Stimulated activated CD4-positive, alpha-beta T cell treated with anti-CD3 and anti-CD28 coated beads, Interleukin-4, amount 100 ng/mL, for 4 hours (primary cell): ENCODE measurements around the gene ZCWPW1.
"Not testable (repeated sequence)": the region's sequence is repeated elsewhere in the genome, so short reads cannot be mapped to it uniquely, and the experiment has no call there.

Experiments
- DNase-seq, 2 experiments: peaks; one replicate each; pipeline ENCODE4 v3.0.0-alpha.2; 2020

ZCWPW1 gene

DNA sequence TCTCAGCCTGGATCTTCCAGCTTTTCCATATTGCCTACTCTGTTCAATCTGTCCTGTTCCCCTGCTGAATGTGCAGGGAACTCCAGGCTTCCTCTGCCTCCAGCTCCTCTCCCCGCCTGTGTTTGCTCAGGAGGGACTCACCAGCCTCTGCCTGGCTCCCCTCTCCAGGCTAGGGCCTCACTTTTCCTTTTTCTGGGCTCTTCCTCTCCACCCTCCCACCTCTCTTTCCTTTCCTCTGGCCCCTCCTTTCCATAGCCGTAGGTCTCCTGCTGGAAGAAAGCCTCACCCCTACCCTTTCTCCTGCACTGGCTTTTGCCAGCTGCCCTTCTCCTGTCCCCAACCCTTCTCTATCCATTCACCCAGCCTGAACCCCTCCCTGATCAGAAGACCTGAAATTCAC, 30.3 kb downstream of the ZCWPW1 start:
- DNase-seq, result no peak

DNA sequence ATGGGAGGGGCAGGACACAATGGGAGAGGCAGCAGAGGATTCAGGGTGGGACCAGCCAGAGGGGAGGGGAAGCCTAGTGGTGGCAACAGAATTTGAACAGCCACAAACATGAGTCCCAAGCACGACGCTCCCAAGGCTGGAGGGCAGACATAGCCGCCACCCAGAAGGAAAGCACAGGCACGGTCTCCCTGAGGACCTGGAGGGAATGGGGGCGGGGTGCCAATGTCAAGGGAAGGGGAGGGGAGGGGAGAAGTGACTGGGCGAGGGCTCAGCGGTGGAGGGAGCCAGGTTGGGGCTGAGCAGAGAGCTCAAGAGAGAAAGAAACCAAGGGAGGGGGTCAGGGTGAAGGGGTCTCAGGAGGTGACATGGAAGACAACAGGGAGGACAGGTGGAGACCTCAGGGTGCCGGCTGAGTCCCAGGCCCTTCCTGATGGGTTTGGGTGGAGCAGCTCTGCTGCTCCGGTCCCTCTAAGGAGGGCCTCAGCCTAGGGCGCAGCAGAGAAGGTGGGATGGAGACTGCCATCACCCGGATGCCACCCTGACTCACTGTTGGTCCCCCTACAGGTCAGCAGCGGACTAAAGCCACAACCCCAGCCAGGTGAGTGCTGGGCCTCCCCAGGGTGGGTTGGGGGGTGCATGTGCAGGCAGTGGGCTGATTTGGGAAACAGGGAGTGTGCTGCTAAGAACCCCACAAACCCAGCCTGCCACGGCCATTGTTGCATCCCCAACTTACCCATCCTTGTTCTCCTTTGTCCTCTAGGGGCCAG, 31.0 kb downstream of the ZCWPW1 start:
- DNase-seq, result no peak

DNA sequence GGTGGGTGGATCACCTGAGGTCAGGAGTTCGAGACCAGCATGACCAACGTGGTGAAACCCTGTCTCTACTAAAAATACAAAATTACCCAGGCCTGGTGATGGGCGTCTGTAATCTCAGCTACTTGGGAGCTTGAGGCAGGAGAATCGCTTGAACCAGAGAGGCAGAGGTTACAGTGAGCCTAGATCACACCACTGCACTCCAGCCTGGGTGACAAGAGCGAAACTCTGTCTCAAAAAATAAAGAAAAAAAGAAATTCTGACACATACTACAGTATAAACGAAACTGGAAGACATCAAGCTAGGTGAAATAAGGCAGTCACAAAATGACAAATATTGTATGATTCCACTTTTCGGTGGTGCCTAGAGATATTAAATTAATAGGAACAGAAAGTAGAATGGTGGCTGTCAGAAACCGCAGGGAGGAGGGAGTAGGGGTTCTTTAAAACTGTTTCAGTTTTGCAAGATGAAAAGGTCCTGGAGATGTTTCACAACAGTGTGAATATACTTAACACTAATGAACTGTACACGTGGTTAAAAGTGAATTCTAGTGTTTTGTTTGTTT, 32.0 kb downstream of the ZCWPW1 start:
- DNase-seq, result peak in 1 of 2 experiments; percentile 55

DNA sequence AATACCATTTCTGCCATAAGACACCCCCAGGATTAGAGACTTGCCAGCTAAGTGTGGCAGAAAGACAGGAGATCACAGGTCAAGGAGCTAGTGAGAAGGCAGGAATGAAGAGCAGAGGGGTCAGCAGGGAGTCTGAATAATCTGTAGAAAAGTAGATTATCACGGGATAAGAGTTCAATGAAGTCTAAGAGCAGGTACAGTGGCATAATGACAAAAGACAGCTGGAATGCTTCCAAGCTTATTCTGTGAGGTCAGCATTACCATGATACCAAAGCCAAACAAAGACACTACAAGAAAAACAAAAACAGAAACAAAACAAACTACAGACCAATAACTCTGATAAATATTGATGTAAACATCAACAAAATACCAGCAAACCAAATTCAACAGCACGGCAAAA, 34.4 kb downstream of the ZCWPW1 start:
- DNase-seq, result no peak

DNA sequence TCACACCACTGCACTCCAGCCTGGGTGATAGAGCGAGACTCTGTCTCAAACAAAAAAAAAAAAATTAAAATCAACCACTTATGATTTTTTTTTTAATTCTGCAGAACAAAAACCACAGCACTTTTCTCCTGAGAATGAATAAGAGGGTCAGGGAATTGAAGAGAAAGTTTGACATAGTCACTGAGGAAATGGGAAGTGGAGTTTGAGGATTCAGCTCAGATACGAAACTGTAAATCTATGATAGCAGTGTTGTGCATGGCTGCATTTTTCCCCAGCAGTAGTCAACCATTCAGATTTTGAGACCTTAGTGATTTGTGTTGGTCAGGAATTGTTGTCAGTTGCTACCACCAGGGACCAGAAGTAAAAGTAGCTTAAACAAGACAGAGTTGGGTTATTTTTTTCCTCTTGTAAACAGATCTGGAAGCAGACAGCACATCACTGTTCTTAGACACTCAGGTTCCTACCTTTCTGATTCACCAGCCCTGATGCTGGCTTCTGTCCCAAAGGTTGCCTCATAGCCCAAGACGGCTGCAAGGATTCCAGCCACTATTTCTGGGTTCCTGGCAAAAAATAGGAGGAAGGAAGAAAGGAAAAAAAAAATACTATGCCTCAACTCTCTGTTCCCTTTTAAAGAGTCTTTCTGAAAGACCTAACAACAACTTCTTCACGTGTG, 35.1 kb downstream of the ZCWPW1 start:
- no peak for DNase-seq

DNA sequence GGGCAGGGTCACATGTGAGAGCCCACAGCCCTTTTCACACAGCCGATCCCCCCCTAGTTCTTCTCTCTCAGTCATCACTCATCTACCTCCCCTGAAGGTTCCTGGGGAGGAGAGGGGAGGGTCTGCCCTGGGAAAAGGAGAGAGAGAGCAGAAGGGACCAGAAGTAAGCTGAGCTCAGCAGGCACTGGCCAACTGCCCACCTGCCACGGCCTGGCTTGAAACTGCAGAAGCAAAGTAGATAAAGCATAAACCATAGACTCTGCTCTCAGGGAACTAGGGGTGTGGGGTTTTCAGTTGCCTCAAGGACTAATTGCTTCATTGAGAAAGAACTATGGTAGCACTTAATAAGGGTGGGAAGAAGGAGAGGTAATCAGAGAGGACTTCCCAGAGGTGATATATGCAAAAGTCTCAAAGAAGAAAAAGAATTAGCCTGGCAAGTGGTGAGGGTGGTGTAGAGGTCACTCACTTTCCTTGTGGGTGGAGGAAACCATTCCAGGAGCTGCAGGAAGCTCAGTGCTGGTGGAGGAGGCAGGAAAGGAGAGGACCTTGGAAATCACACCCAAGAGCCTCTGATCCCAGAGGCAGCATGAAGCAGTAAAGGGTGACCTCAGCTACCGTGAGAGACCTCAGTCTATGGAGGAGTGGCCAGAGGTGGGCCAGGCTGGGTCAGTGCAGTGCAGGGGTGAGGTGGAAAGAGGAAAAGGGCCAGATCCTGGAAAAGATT, 38.1 kb downstream of the ZCWPW1 start:
- DNase-seq, result no peak

DNA sequence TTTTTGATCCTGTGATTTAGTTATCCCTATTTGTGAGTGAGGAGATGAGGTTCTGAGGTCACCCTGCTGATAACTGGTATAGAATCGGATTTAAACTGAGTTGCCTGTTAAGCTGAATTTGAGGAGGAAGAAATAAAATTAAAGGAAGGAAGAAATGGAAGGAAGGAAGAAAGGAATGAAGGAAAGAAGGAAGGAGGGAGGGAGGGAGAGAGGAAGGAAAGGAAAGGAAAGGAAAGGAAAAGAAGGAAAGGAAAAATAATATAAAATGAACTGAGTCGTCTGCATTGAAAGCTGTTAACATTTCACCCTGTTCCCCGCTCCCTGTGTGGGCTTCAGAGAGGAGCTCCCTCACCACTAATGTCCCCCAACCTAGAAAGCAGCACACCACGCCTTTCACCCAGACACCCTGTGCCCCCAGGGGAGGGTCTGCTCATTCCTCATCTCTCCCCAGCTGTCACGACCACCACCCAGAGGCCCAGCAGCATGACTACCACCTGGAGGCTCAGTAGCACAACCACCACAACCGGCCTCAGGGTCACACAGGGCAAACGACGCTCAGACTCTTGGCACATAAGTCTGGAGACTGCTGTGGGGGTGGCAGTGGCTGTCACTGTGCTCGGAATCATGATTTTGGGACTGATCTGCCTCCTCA, 38.9 kb downstream of the ZCWPW1 start:
- no peak for DNase-seq

DNA sequence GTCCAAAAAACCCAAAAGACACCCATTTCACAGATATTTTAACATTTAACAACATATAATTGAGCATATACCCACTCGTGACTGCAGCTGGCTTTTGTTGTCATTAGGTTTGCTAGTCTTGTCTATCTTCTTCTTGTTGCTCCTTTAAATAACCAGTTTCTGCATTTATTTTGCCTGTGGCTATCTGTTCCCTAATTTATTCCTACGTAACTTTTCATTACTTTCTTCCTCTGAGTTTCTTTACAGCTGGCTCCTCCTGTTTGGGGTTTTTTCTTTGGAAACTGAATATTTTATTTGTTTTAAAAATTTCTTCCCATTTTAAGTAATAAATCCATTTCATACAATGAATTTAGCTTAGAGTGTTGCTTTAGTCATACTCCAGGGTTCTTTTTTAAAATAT, 40.8 kb downstream of the ZCWPW1 start:
- no peak for DNase-seq

DNA sequence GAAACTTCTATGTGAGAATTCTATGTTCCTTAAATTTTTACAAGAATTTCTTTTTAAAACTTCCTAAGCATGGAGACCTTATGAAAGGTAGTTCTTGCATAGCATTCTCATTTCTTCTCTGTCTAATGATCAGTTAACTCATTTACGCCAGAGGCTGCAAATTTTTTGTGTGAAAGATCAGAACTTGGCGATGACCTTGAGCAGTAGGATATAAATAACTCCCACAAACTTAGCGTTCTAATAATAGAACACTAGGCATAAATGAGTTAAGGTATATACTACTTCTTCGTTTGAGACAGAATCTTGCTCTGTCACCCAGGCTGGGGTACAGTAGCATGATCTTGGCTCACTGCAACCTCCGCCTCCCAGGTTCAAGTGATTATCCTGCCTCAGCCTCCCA, 41.6 kb downstream of the ZCWPW1 start:
- no peak for DNase-seq

DNA sequence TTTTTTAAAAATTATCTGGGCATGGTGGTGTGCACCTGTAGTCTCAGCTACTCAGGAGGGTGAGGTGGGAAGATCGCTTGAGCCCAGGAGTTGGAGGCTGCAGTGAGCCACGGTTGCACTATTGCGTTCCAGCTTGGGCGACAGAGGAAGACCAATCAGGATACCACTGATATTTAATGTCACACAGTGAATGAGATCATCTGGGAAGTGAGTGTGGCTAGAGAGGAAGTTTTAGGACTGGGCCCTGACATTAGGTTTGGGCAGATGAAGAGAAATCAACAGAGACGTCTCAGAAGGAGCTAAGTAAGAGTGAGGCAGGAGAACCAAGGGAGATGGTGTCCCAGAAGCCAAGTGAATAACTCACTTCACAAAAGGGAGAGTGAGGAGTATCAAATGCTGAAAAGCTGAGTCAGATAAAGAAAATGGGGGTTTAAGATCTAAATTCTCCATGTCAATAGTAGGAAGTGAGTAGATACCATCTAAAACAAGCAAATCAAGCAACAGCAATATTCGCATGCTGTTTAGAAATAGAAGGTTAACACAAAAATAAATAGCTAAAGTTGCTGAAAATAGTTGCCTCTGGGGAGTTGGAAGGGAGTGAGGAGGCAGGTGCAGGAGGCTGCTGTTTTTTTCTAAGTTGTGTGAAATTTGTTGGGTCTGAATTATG, 43.7 kb downstream of the ZCWPW1 start:
- DNase-seq, result no peak

DNA sequence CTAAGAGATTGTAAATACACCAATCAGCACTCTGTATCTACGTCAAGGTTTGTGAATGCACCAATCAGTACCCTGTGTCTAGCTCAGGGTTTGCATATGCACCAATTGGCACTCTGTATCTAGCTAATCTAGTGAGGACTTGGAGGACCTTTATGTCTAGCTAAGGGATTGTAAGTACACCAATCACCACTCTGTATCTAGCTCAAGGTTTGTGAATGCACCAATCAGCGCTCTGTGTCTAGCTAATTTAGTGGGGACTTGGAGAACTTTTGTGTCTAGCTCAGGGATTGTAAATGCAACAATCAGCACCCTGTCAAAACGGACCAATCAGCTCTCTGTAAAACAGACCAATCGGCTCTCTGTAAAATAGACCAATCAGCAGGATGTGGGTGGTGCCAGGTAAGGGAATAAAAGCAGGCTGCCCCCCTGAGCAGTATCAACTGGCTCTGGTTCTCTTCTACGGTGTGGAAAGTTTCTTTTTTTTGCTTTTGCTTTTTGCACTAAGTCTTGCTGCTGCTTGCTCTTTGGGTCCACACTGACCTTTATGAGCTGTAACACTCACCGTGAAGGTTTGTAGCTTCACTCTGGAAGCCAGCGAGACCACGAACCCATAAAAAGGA, 46.2 kb downstream of the ZCWPW1 start:
- DNase-seq, result not testable (repeated sequence)

DNA sequence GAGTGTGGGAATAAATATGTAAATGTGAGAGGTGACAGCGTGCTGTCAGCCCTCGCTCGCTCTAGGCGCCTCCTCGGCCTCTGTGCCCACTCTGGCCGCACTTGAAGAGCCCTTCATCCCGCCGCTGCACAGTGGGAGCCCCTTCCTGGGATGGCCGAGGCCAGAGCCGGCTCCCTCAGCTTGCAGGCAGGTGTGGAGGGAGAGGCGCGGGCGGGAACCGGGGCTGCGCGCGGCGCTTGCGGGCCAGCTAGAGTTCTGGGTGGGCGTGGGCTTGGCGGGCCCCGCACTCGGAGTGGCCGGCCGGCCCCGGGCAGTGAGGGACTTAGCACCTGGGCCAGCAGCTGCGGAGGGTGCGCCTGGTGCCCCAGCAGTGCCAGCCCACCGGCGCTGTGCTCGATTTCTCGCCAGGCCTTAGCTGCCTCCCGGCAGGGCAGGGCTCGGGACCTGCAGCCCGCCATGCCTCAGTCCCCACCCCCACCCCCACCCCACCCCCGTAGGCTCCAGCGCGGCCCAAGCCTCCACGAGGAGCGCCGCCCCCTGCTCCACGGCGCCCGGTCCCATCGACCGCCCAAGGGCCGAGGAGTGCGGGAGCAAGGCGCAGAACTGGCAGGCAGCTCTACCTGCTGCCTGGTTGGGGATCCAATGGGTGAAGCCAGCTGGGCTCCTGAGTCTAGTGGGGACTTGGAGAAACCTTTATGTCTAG, 46.8 kb downstream of the ZCWPW1 start:
- DNase-seq, result not testable (repeated sequence)

DNA sequence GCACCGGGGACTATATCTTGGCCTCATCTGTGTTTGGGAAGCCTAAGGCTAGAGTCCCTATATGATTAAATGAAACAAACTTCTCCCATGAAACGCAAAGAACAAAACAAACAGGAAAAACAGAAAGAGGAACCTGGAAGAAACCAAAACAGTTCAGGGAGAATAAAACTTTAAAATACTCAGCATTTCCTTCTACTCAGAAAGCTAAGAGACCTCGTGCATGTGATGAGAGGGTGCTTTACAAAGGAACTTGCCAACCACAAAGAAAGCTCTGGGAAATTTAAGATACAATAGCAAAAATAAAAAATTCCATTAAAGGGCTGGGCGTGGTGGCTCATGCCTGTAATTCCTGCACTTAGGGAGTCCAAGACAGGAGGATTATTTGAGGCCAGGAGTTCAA, 48.3 kb downstream of the ZCWPW1 start:
- DNase-seq, result no peak

DNA sequence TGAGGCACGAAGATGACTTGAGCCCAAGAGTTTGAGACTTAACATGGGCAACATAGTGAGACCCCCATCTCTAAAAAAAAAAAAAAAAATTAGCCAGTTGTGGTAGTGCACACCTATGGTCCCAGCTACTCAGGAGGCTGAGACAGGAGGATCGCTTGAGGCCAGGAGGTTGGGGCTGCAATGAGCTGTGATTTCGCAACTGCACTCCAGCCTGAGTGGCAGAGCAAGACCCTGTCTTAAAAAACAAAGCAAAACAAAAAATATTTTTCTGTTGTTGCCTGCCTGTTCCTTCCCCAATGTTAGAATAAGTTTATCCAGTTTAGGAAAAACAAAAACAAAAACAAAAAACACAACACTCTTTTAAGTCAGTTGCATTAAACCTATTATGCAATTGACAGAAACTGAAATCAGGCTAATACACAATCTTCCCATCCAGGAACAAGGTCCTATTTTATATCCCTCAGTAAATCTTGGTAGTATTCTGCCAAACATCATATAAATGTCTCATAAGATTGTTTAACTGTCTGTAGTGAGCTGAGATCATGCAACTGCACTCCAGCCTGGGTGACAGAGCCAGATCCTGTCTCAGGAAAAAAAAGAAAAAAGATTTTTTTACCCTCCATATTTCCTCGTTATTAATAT, 50.3 kb downstream of the ZCWPW1 start:
- no peak for DNase-seq

DNA sequence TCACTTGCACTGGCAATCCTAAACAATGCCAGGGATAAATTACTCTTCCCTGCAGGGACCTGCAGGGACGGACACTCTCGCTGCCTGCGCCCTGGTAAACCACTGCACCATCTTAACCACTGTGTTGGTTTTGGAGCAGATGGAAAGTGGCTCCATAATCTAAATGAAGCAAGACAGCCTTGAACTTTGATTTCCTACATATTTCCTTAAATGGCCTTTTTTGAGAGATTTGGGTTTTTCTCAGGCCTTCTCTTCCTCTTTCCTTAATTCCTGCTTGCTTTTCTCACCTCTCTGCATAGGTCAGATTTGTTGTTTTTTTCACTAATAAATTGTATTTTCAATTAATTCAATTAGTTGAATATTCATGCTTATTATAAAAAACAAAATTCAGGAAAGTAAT, 52.4 kb downstream of the ZCWPW1 start:
- DNase-seq, result no peak

DNA sequence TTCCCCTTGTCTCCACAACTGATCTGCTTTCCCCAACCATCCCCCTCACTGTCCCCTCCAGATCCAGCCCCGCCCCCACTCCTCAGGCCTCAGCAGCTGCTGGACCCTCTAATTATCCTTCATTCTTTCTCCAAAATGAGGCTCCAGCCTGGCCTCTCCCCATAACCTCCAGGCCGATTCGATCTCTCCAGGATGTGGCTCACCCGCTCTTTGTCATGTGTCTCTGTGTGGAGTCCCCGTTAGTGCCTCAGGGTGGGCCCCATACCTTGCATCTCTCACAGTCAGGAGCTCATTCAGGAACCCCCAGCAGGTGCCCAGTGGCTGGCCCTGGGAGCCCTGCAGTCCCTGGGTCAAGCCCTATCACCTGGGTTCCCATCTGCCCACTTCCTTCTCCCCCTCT, 53.9 kb downstream of the ZCWPW1 start:
- DNase-seq, result no peak

DNA sequence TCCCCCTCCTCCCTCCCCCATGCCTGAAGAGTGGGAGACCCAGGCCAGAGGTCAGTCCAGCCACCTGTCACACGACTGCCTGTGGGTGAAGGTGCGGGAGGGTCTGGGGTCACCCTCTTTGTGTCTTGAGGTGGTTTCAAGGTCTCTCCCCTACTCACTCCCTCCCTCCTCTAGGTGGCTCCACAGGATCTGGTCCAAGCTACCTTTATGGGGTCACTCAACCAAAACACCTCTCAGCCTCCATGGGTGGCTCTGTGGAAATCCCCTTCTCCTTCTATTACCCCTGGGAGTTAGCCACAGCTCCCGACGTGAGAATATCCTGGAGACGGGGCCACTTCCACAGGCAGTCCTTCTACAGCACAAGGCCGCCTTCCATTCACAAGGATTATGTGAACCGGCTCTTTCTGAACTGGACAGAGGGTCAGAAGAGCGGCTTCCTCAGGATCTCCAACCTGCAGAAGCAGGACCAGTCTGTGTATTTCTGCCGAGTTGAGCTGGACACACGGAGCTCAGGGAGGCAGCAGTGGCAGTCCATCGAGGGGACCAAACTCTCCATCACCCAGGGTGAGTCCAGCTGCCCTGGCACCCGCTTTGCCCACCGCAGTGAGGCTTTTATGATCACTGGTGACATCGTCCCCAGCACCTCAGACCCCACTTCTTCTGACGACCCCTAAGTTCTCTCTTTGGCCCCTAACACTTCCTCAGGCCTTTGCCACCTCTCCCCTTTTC, 54.5 kb downstream of the ZCWPW1 start:
- DNase-seq, result not testable (repeated sequence)

DNA sequence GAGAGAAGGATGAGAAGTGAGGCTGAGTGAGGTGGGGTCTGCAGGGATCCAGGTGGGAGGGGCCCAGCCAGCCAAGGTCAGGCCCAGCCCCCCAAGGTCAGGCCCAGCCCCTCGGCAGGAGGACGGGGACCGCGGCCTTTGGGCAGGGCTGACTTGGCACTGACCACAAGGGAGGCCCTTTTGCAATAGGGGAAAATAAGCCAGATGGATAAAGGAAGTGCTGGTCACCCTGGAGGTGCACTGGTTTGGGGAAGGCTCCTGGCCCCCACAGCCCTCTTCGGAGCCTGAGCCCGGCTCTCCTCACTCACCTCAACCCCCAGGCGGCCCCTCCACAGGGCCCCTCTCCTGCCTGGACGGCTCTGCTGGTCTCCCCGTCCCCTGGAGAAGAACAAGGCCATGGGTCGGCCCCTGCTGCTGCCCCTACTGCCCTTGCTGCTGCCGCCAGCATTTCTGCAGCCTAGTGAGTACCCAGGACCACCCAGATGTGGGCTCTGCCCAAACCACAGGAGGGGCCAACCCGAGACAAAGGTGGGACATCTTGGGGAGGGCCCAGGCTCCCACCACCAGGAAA, 55.2 kb downstream of the ZCWPW1 start, which contains the start of gene PILRA:
Gene PILRA, plus strand, starts transcription at position 227 of the 571 bp plus-strand sequence. Its CDS starts 170 bp downstream, at position 397.
- no peak for DNase-seq

DNA sequence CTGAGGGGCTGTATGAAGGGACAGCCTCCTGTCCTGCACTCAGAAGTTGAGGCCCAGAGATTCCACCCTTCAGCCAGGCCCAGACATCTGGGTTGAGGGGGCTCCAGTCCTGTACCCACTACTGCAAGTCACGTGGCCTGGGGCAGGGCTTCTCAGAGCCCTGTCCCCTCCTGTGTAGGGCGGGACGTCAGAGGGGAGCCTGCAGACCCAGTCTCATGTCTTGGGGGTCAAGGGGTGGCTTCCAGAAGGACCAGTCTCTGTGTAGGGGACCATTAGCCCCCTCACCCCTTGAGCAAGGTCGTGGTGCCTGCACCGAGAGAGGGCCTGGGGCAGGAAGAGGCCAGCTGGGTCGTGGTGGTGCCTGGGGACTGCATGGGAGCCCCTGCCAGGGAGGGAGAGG, 55.8 kb downstream of the ZCWPW1 start:
- DNase-seq, result no peak

DNA sequence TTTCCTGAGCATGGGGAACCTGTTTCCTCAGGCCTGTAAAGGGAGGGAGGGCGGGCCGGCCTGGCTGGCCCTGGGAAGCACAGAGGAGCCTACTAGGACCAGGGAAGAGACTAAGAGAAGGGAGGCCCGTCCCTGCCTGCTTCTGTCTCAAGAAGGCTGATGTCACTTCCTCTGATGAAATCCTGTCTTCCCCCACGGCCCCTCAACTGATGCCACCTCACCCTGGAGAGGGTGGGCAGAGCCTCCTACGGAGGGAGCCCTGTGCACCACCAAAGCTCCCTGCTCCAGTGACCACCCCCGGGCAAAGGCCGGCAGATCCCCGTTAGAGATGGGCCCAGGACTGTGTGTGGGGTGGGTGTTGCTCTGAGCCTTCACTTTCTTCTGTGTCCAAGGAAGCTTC, 56.2 kb downstream of the ZCWPW1 start:
- DNase-seq, result no peak
